Measurements from ENCODE around the gene EML1. TPM values are rescaled to one million over a fixed set of nuclear protein-coding genes. Genes with fewer than 3 reads are reported as not detected.

Gene EML1
- total RNA-seq, 1 donor from 2014 or later: 92.9 TPM

Small RNA genes within 50 kb of the gene (small RNA-seq; reads per million reads assigned to genes)
- gene RNU1-47P (ENCODE audit: low replicate concordance): not detected

Other genes with a start within 250 kb of the EML1 start
- gene CCDC85C, start 189.2 kb upstream of the EML1 start, total RNA-seq: 8.4 TPM
- 3.1 TPM for gene HHIPL1, start 148.3 kb upstream of the EML1 start, total RNA-seq
- gene CYP46A1, start 109.1 kb upstream of the EML1 start, total RNA-seq: 3.1 TPM

All from tongue (tissue), 2 donors.